Common myeloid progenitor, CD34-positive (primary cell): ENCODE measurements around the gene TIGD1.

Source experiments
- CTCF ChIA-PET: fragments of 350-600 bp; sonication (Branson Sonifier 250); formaldehyde crosslinking; loops from one replicate; lab custom pipeline; 2021; ENCODE audit warnings: antibody characterized with exemption; lab: Charles Lee
- POLR2A ChIA-PET: fragments of 350-600 bp; sonication (Branson Sonifier 250); formaldehyde crosslinking; loops from one replicate; lab custom pipeline; 2021; ENCODE audit warnings: antibody characterized with exemption; lab: Charles Lee
- DNase-seq, 3 donors: peaks; one replicate each; pipeline versions ENCODE4 v3.0.0 to v3.0.0-alpha.2; 2013
- H3K27ac ChIP-seq, 2 experiments: 1 replicate in 1 of 2; 2 replicates in 1 of 2; pipeline ENCODE4 v1.7.0; 2013; ENCODE audit warnings: inconsistent platforms in 2 of 2, low read length in 2 of 2, mild to moderate bottlenecking in 2 of 2, low read depth in 1 of 2, moderate library complexity in 1 of 2; ENCODE audit not compliant: severe bottlenecking in 2 of 2, insufficient read depth in 1 of 2, poor library complexity in 1 of 2
- H3K27me3 ChIP-seq, 5 experiments: replicated peaks in 2 of 5; 1 replicate in 3 of 5; 2 replicates in 2 of 5; pipeline versions ENCODE4 v1.6.1 to v1.7.0; 2013; ENCODE audit warnings: low read length in 4 of 5, mild to moderate bottlenecking in 2 of 5, moderate library complexity in 2 of 5, inconsistent platforms in 1 of 5; ENCODE audit not compliant: insufficient read depth in 5 of 5, control insufficient read depth in 4 of 5
- H3K36me3 ChIP-seq, 4 experiments: 1 replicate in 2 of 4; 2 replicates in 2 of 4; pipeline versions ENCODE4 v1.6.1 to v1.7.0; 2013; ENCODE audit warnings: low read length in 3 of 4, control low read depth in 1 of 4, mild to moderate bottlenecking in 1 of 4; ENCODE audit not compliant: control insufficient read depth in 4 of 4, insufficient read depth in 4 of 4
- H3K4me1 ChIP-seq, 4 experiments: 1 replicate in 3 of 4; 2 replicates in 1 of 4; pipeline versions ENCODE4 v1.6.1 to v1.7.1; 2013; ENCODE audit warnings: low read length in 3 of 4, mild to moderate bottlenecking in 3 of 4, control low read depth in 1 of 4, inconsistent platforms in 1 of 4, moderate library complexity in 1 of 4; ENCODE audit not compliant: control insufficient read depth in 4 of 4, insufficient read depth in 4 of 4; ENCODE audit errors: control extremely low read depth in 1 of 4
- H3K4me3 ChIP-seq, 7 experiments: 1 replicate in 4 of 7; 2 replicates in 3 of 7; pipeline versions ENCODE4 v1.5.1 to v1.7.0; 2013; ENCODE audit warnings: mild to moderate bottlenecking in 7 of 7, low read length in 6 of 7, moderate library complexity in 6 of 7, inconsistent platforms in 2 of 7, low read depth in 2 of 7, control low read depth in 1 of 7; ENCODE audit not compliant: insufficient read depth in 4 of 7, control insufficient read depth in 1 of 7; ENCODE audit errors: extremely low read depth in 1 of 7
- H3K9me3 ChIP-seq, 5 experiments: 1 replicate in 4 of 5; 2 replicates in 1 of 5; pipeline versions ENCODE4 v1.6.1 to v1.7.1; 2013; ENCODE audit warnings: low read length in 4 of 5, mild to moderate bottlenecking in 2 of 5, inconsistent platforms in 1 of 5, low read depth in 1 of 5, moderate library complexity in 1 of 5; ENCODE audit not compliant: control insufficient read depth in 4 of 5, insufficient read depth in 2 of 5; ENCODE audit errors: control extremely low read depth in 1 of 5
- WGBS: methylation state at CpG from one replicate; pipeline ENCODE4 v1.1.5; 2013; ENCODE audit not compliant: insufficient coverage; 5-methylcytosine and 5-hydroxymethylcytosine counted together

The TIGD1 gene

DNA sequence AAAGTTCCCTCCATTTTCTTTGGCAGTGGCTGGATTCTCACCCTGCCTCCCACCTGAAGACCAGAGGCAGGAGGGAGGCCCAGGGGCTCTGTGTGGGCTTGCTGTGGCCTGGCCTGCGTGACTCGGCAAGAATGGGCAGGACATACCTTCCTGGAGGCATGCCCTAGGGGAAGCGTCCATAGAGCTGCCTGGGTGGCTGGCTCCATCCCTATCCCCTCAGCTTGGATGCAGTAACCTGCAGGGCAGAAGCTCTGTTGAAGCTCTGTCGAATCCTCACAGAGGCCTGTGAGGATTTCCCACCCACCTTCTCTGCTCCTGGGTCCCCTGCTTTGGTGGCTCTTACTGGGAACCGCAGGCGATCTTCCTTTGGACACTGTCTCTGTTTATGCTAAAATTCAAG, 31.5 kb downstream of the TIGD1 start:
- no peaks in the 10 kb centered on the region for H3K9me3 ChIP-seq
- no peak for DNase-seq
- H3K27me3 ChIP-seq: peaks cover 0 to 47% (median 16%) of the 10 kb centered on the region in 5 experiments
- ChIA-PET CTCF (interaction anchor here (1.4 to 6.4 kb wide), 3 partner anchors 72 to 619 kb away, joined by 3 to 29 read pairs (median 4); no protein-coding TSS in a partner anchor), POLR2A (no interaction called here)
- no peaks in the 10 kb centered on the region for H3K36me3 ChIP-seq
- H3K27ac ChIP-seq: no peak overlapping the region
- WGBS: 83% methylated on average over 5 of the region's 6 CpGs
- H3K4me1 ChIP-seq: peaks cover 0 to 21% (median 12%) of the 10 kb centered on the region in 4 experiments
- no peak overlapping the region for H3K4me3 ChIP-seq

DNA sequence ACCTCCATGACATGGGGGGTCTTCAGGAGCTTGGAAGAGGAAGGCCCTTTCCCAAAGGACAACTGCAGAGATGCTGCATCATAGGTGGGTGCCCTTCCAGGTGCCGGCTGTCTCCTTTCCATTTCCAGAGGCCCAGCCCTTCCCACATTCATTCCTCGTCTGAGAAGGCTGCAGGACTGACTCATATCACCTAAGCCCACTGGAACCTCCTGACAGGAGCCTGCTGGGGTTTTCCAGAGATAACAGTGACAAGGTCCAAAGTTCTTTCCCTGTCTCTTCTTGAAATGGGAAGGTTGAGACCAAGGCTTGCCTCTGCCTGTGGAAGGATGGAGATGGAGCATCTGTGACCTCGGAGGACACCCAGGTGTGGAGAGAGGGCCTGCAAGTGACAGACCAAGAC, 33.8 kb downstream of the TIGD1 start:
- CTCF ChIA-PET: interaction anchor here (0.8 to 1.3 kb wide), 2 partner anchors 10 to 62 kb away, joined by 3 read pairs; partner anchors contain the start of gene CHRND
- 100% methylated on average over 3 of the region's 3 CpGs for WGBS

DNA sequence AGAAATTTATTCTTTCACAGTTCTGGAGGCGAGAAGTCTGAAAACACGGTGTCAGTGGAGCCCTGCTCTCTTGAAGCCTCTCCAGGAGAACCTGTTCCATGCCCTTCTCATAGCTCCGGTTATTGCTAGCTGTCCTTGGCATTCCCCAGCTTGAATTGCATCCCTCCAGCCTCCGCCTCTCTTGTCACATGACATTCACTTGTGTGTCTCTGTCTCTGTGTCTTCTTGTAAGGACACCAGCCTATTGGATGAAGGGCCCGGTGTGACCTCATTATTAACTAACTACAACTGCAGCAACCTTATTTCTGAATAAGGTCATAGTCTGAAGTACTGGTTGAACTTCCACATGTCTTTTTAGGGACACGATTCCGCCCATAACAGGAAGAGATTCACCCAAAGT, 34.7 kb downstream of the TIGD1 start:
- WGBS: 98% methylated on average over 4 of the region's 7 CpGs
- peaks cover 0 to 16% (median 3%) of the 10 kb centered on the region in 5 experiments for H3K27me3 ChIP-seq
- CTCF ChIA-PET: interaction anchor here (0.9 to 1.3 kb wide), 5 partner anchors 8 to 83 kb away, joined by 3 to 5 read pairs (median 3); partner anchors contain the start of gene CHRND

More for the DNA sequence above, 33.8 kb downstream of the TIGD1 start:
- no peak for DNase-seq
- Histone ChIP-seq H3K4me3 (no peak overlapping the region), H3K27me3 (peaks cover 0 to 26% (median 9%) of the 10 kb centered on the region in 5 experiments), H3K4me1 (peaks cover 0 to under 1% (median 0%) of the 10 kb centered on the region in 4 experiments), H3K36me3 (no peaks in the 10 kb centered on the region), H3K9me3 (no peaks in the 10 kb centered on the region), H3K27ac (no peak overlapping the region)
- POLR2A ChIA-PET: no interaction called here

GRCh38 chr2:232513353-232513752, 37.0 kb downstream of the TIGD1 start:
- H3K36me3 ChIP-seq: no peaks in the 10 kb centered on the region
- H3K4me1 ChIP-seq: no peaks in the 10 kb centered on the region
- POLR2A ChIA-PET: interaction anchor here (0.6 kb wide), 1 partner anchor 145 kb away, joined by 3 read pairs; no protein-coding TSS in a partner anchor
- no peaks in the 10 kb centered on the region for H3K9me3 ChIP-seq
- no peak for DNase-seq
- H3K4me3 ChIP-seq: no peak overlapping the region
- H3K27ac ChIP-seq: no peak overlapping the region
- peaks cover 0 to 9% (median under 1%) of the 10 kb centered on the region in 5 experiments for H3K27me3 ChIP-seq
- 88% methylated on average over 2 of the region's 5 CpGs for WGBS
- CTCF ChIA-PET: interaction anchor here (0.6 to 1.6 kb wide), 3 partner anchors 10 to 74 kb away, joined by 3 to 6 read pairs (median 3); no protein-coding TSS in a partner anchor

More for the DNA sequence above, 34.7 kb downstream of the TIGD1 start:
- Histone ChIP-seq H3K4me3 (no peak overlapping the region), H3K9me3 (no peaks in the 10 kb centered on the region), H3K36me3 (no peaks in the 10 kb centered on the region), H3K27ac (no peak overlapping the region), H3K4me1 (no peaks in the 10 kb centered on the region)
- no peak for DNase-seq
- POLR2A ChIA-PET: interaction anchor here (0.5 kb wide), 1 partner anchor 55 kb away, joined by 3 read pairs; no protein-coding TSS in a partner anchor

DNA sequence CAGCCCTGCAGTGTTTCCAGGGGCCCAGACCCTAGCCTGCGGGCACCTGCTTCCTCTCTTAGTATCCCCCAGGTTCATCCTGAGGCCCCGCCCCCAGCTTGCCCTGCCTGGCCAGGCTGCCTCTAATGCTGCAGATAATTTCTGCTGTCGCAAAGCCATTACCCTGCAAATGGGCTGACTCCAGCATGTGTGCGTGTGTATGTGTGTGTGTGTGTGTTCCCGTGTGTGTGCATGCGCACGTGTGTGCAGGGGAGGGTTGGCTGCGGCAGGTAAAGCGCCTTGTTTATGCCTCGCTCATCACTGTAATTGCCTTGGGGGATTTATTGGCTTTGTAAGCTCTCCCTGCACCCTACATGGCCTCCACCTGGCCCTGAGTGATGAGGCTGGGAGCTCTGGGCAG, 37.8 kb downstream of the TIGD1 start:
- WGBS: 100% methylated on average over 2 of the region's 10 CpGs
- Histone ChIP-seq H3K9me3 (no peaks in the 10 kb centered on the region), H3K4me3 (no peak overlapping the region), H3K27ac (no peak overlapping the region), H3K27me3 (peaks cover 0 to 9% (median 0%) of the 10 kb centered on the region in 5 experiments), H3K36me3 (no peaks in the 10 kb centered on the region), H3K4me1 (no peaks in the 10 kb centered on the region)
- CTCF ChIA-PET: interaction anchor here (0.6 to 2.0 kb wide), 6 partner anchors 9 to 74 kb away, joined by 3 to 6 read pairs (median 4); no protein-coding TSS in a partner anchor
- POLR2A ChIA-PET: no interaction called here
- DNase-seq: no peak

GRCh38 chr2:232511336-232511890, 38.9 kb downstream of the TIGD1 start:
- CTCF ChIA-PET: interaction anchor here (1.0 to 2.0 kb wide), 4 partner anchors 10 to 17 kb away, joined by 3 to 6 read pairs (median 4); no protein-coding TSS in a partner anchor
- Histone ChIP-seq H3K4me3 (no peak overlapping the region), H3K9me3 (no peaks in the 10 kb centered on the region), H3K27ac (no peak overlapping the region), H3K27me3 (peaks cover 2 to 8% (median 4%) of the 10 kb centered on the region in 5 experiments), H3K4me1 (no peaks in the 10 kb centered on the region), H3K36me3 (no peaks in the 10 kb centered on the region)
- POLR2A ChIA-PET: interaction anchor here (0.7 kb wide), 1 partner anchor 40 kb away, joined by 3 read pairs; no protein-coding TSS in a partner anchor
- WGBS: 74% methylated on average over 8 of the region's 11 CpGs
- DNase-seq: no peak

GRCh38 chr2:232508251-232508650, 42.1 kb downstream of the TIGD1 start:
- peaks cover 0 to 7% (median 3%) of the 10 kb centered on the region in 4 experiments for H3K4me1 ChIP-seq
- no peak for DNase-seq
- ChIA-PET CTCF (no interaction called here), POLR2A (no interaction called here)
- H3K4me3 ChIP-seq: no peak overlapping the region
- H3K27ac ChIP-seq: no peak overlapping the region
- WGBS: 77% methylated on average over 2 of the region's 7 CpGs
- H3K9me3 ChIP-seq: no peaks in the 10 kb centered on the region
- H3K36me3 ChIP-seq: no peaks in the 10 kb centered on the region
- peaks cover 7 to 38% (median 26%) of the 10 kb centered on the region in 5 experiments for H3K27me3 ChIP-seq
